C4-2B (cell line): ENCODE data around the gene RNF130.

ENCODE experiments used
- H3K27ac ChIP-seq: fragments of 450-650 bp; 2 replicates; pipeline ENCODE4 v1.5.1; 2017
- ZFX ChIP-seq: fragments of 450-650 bp; IDR thresholded peaks from 2 replicates; pipeline ENCODE4 v1.6.1; 2017
- TF ChIP-seq, protein P1 (sequence below): fragments of 450-650 bp; conservative IDR thresholded peaks from 2 replicates; pipeline ENCODE4 v1.5.1; 2017; ENCODE audit warnings: mild to moderate bottlenecking

The RNF130 gene

GRCh38 chr5:180100621-180101450 is 29.3 kb upstream of the RNF130 start:
- H3K27ac ChIP-seq: no peak overlapping the region
- no peak for TF ChIP-seq ZFX
- TF ChIP-seq, protein P1, sequence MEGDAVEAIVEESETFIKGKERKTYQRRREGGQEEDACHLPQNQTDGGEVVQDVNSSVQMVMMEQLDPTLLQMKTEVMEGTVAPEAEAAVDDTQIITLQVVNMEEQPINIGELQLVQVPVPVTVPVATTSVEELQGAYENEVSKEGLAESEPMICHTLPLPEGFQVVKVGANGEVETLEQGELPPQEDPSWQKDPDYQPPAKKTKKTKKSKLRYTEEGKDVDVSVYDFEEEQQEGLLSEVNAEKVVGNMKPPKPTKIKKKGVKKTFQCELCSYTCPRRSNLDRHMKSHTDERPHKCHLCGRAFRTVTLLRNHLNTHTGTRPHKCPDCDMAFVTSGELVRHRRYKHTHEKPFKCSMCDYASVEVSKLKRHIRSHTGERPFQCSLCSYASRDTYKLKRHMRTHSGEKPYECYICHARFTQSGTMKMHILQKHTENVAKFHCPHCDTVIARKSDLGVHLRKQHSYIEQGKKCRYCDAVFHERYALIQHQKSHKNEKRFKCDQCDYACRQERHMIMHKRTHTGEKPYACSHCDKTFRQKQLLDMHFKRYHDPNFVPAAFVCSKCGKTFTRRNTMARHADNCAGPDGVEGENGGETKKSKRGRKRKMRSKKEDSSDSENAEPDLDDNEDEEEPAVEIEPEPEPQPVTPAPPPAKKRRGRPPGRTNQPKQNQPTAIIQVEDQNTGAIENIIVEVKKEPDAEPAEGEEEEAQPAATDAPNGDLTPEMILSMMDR: no peak

- no peak for TF ChIP-seq ZFX
- TF ChIP-seq, protein P1: no peak
- H3K27ac ChIP-seq: no peak overlapping the region
These were observed 28.4 kb upstream of the RNF130 start for GRCh38 chr5:180099733-180100611.

DNA sequence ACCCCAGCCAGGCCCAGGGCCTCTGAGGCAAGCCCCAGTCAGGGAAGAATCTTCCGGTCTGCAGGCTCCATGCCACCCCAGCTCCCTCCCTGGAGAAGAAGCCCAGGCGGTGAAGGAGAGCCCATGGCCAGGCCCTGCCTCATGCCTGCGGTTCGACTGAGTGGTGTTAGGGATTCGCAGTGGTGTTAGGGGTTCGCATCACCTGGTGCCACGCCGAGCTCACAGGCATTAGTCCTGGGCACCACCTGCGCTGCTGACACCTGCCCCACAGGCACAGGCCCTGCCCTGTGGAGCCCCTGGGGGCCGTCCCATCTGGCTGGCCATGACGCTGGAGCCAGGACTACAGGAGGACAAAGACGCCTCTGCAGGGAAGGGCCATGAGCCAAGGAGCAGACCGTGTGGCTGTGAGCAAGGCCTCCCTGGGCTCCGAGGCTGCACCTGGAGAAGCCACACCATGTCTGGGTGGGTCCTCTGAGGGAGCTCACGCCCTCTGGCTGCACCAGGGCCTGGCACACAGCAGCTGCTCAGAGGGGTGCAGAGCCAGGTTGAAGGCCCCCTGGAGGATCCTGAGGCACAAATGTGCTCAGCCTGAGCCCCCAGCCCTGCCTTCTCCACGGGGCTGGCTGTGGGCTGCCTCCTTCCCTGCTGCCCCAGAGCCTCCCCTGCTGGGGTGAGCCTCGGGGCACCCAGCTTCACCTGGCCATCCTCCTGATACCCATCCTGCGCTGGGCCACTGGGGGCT is 27.6 kb upstream of the RNF130 start:
- no peak overlapping the region for H3K27ac ChIP-seq
- TF ChIP-seq ZFX: no peak
- TF ChIP-seq, protein P1: no peak

DNA sequence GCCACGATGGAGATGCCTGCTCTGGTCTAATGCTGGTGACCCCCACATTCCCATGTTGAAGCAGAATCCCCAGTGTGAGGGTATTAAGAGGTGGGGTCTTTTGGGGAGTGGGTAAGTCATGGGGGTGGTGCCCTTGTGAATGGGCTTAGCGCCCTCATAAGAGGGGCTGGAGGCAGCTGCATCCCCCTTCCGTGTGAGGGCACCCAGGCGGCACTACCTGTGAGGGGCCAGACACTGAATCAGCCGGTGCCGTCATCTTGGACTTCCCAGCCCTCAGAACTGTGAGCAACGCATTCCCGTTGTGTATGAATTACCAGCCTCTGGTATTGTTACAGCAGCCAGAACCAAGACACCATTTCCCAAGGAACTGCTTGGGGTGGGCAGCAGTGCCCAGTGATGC is 27.0 kb upstream of the RNF130 start:
- TF ChIP-seq, protein P1: no peak
- TF ChIP-seq ZFX: no peak
- H3K27ac ChIP-seq: no peak overlapping the region

DNA sequence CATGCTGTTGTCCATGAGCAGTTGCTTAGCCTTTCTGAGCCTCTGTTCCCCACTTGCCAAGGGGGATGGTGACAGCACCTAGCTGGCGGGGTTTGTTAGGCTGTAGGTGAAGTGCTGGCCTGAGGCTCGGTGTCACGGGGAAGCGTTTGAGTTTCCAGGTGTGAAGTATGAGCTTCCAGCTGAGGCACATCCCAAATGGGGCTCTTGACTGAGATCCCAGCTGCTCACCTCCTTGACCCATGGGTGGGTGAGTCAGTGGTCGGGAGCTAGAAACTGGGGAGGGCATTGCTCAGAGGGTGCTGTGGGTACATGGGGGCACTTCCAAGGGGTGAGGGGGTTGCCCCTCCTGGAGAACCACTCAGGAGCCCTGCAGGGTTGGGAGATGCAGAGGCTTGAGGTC is 26.4 kb upstream of the RNF130 start:
- no peak for TF ChIP-seq ZFX
- TF ChIP-seq, protein P1: no peak
- H3K27ac ChIP-seq: no peak overlapping the region

DNA sequence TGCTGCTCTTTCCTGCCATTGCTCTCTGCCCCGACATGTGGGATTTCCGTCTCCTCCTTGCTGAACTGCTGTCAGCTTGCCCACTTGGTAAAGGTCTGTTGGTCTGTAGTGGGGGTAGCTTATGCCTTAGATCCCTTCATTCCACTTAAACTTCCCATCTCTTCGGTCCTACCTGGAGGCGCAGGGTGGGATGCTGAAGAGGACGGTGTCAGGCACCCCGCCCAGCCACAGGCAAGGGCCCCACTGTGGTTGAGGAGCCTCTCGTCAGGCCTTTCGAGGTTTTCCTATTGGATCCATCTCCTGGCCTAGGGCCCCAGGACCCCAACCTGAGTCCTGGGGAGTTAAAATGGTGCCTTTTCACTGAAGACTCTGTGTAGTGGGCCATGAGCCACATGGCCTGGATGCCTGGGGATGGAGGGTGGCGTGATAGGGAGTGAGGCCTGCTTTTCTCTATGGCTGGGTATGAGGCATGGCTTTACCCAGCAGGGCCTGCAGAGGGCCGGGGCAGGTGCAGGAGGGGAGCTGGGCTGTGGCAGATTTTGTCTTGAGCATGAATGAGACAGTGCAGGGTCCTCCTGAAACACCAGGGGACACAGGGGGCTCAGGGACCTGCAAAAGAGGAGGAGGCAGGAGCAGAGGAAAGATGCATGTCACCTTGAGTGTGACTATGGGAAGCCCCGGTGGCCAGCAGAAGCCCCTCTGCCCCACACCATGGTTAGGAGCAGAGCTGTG is 25.8 kb upstream of the RNF130 start:
- TF ChIP-seq, protein P1: no peak
- no peak for TF ChIP-seq ZFX
- H3K27ac ChIP-seq: no peak overlapping the region
